Mesenchymal stem cell (in vitro differentiated cells and primary cell): ENCODE results near the gene MEIS2.

Experiments
- DNase-seq: peaks from one replicate; pipeline ENCODE4 v3.0.0-alpha.2; 2013
- H2AFZ ChIP-seq: one replicate; pipeline ENCODE4 v1.6.1; 2013; ENCODE audit warnings: low read depth, mild to moderate bottlenecking, control low read depth, inconsistent platforms, low read length, moderate library complexity
- H2AK5ac ChIP-seq: 2 replicates; pipeline ENCODE4 v1.6.1; 2013; ENCODE audit warnings: low read length, moderate library complexity, mild to moderate bottlenecking, inconsistent platforms; ENCODE audit not compliant: severe bottlenecking
- H2BK120ac ChIP-seq: one replicate; pipeline ENCODE4 v1.6.1; 2013; ENCODE audit warnings: low read depth, mild to moderate bottlenecking, inconsistent platforms, low read length, moderate library complexity
- H2BK12ac ChIP-seq, 2 experiments: one replicate each; pipeline ENCODE4 v1.6.1; 2013; ENCODE audit warnings: inconsistent platforms in 2 of 2, low read length in 2 of 2, mild to moderate bottlenecking in 2 of 2, moderate library complexity in 2 of 2, control low read depth in 1 of 2
- H2BK15ac ChIP-seq: one replicate; pipeline ENCODE4 v1.6.1; 2013; ENCODE audit warnings: mild to moderate bottlenecking, low read depth, inconsistent platforms; ENCODE audit not compliant: poor library complexity, severe bottlenecking
- H2BK5ac ChIP-seq: 2 replicates; pipeline ENCODE4 v1.6.1; 2013; ENCODE audit warnings: low read depth, mild to moderate bottlenecking, low read length, control low read depth, inconsistent platforms; ENCODE audit not compliant: poor library complexity, severe bottlenecking
- H3K14ac ChIP-seq, 2 experiments: one replicate each; pipeline ENCODE4 v1.6.1; 2013; ENCODE audit warnings: inconsistent platforms in 2 of 2, low read length in 2 of 2, control low read depth in 1 of 2, mild to moderate bottlenecking in 1 of 2, moderate library complexity in 1 of 2
- H3K18ac ChIP-seq, 2 experiments: one replicate each; pipeline ENCODE4 v1.6.1; 2013; ENCODE audit warnings: inconsistent platforms in 2 of 2, low read length in 2 of 2, control low read depth in 1 of 2, low read depth in 1 of 2, mild to moderate bottlenecking in 1 of 2
- H3K23ac ChIP-seq, 2 experiments: one replicate each; pipeline ENCODE4 v1.6.1; 2013; ENCODE audit warnings: inconsistent platforms in 2 of 2, low read length in 2 of 2, mild to moderate bottlenecking in 2 of 2, moderate library complexity in 2 of 2, control low read depth in 1 of 2
- H3K27ac ChIP-seq: 2 replicates; pipeline ENCODE4 v1.5.1; 2013; ENCODE audit warnings: mild to moderate bottlenecking, moderate library complexity, low read length, control low read depth, inconsistent platforms; ENCODE audit not compliant: poor library complexity, severe bottlenecking
- H3K27me3 ChIP-seq, 2 experiments: 2 replicates each; pipeline versions ENCODE4 v1.6.1 to v1.7.0; 2013; ENCODE audit warnings: low read length in 2 of 2, mild to moderate bottlenecking in 2 of 2, moderate library complexity in 2 of 2, control low read depth in 1 of 2, inconsistent platforms in 1 of 2; ENCODE audit not compliant: control insufficient read depth in 1 of 2, insufficient read depth in 1 of 2
- H3K36me3 ChIP-seq, 2 experiments: 2 replicates each; pipeline versions ENCODE4 v1.6.1 to v1.7.0; 2013; ENCODE audit warnings: low read length in 2 of 2, control low read depth in 1 of 2, inconsistent platforms in 1 of 2, low read depth in 1 of 2, mild to moderate bottlenecking in 1 of 2; ENCODE audit not compliant: insufficient read depth in 2 of 2, control insufficient read depth in 1 of 2
- H3K4ac ChIP-seq, 2 experiments: one replicate each; pipeline ENCODE4 v1.6.1; 2013; ENCODE audit warnings: inconsistent platforms in 2 of 2, low read length in 2 of 2, mild to moderate bottlenecking in 2 of 2, moderate library complexity in 2 of 2, control low read depth in 1 of 2, low read depth in 1 of 2
- H3K4me1 ChIP-seq: 2 replicates; pipeline ENCODE4 v1.6.1; 2013; ENCODE audit warnings: low read depth, low read length, control low read depth; ENCODE audit not compliant: control insufficient read depth, insufficient read depth
- H3K4me2 ChIP-seq: 2 replicates; pipeline ENCODE4 v1.6.1; 2013; ENCODE audit warnings: low read length, mild to moderate bottlenecking, inconsistent platforms; ENCODE audit not compliant: poor library complexity, severe bottlenecking
- H3K4me3 ChIP-seq, 2 experiments: 2 replicates each; pipeline versions ENCODE4 v1.5.1 to v1.7.0; 2013; ENCODE audit warnings: low read length in 2 of 2, mild to moderate bottlenecking in 2 of 2, control low read depth in 1 of 2, low read depth in 1 of 2; ENCODE audit not compliant: insufficient read depth in 1 of 2
- H3K79me1 ChIP-seq: replicated peaks from 2 replicates; pipeline ENCODE4 v1.6.1; 2013; ENCODE audit warnings: mild to moderate bottlenecking, control low read depth, low read length, inconsistent platforms; ENCODE audit not compliant: poor library complexity, severe bottlenecking
- H3K9ac ChIP-seq: 2 replicates; pipeline ENCODE4 v1.7.0; 2013; ENCODE audit warnings: mild to moderate bottlenecking, low read length, moderate library complexity
- H3K9me3 ChIP-seq: 2 replicates; pipeline ENCODE4 v1.7.0; 2013; ENCODE audit warnings: mild to moderate bottlenecking, low read length; ENCODE audit not compliant: control insufficient read depth
- H4K8ac ChIP-seq: one replicate; pipeline ENCODE4 v1.6.1; 2013; ENCODE audit warnings: inconsistent platforms, mild to moderate bottlenecking, low read length, moderate library complexity
- H4K91ac ChIP-seq: one replicate; pipeline ENCODE4 v1.6.1; 2013; ENCODE audit warnings: mild to moderate bottlenecking, low read length, inconsistent platforms
- WGBS: methylation state at CpG from one replicate; pipeline ENCODE4 v1.1.7; 2013; ENCODE audit warnings: mixed read lengths; 5-methylcytosine and 5-hydroxymethylcytosine counted together

The MEIS2 gene

GRCh38 chr15:36936613-36937012 lies 163.7 kb downstream of the MEIS2 start:
- Histone ChIP-seq H3K9me3 (no peaks in the 10 kb centered on the region), H3K4me2 (no peak overlapping the region), H2BK120ac (no peak overlapping the region), H3K4me1 (no peaks in the 10 kb centered on the region), H3K36me3 (peaks cover 0 to 34% of the 10 kb centered on the region in 2 experiments), H3K79me1 (peaks cover 6% of the 10 kb centered on the region), H3K9ac (no peak overlapping the region), H4K8ac (no peak overlapping the region), H2AK5ac (no peak overlapping the region), H3K27me3 (no peaks in the 10 kb centered on the region), H3K4me3 (no peak overlapping the region), H2BK12ac (no peak overlapping the region), H4K91ac (no peak overlapping the region), H3K4ac (no peak overlapping the region), H3K18ac (no peak overlapping the region), H3K23ac (no peak overlapping the region), H3K27ac (no peak overlapping the region), H2AFZ (no peak overlapping the region), H2BK5ac (no peak overlapping the region), H3K14ac (no peak overlapping the region), H2BK15ac (no peak overlapping the region)
- DNase-seq, result no peak

- H3K4me3 ChIP-seq, result no peak overlapping the region
These were observed 166.9 kb downstream of the MEIS2 start for GRCh38 chr15:36933255-36933990.

GRCh38 chr15:36932070-36932469 lies 168.3 kb downstream of the MEIS2 start:
- no peaks in the 10 kb centered on the region for H3K9me3 ChIP-seq
- H2AK5ac ChIP-seq, result no peak overlapping the region
- 99% methylated on average over 4 of the region's 5 CpGs for WGBS
- H3K79me1 ChIP-seq, result peaks cover 4% of the 10 kb centered on the region
- H3K23ac ChIP-seq, result no peak overlapping the region
- no peak overlapping the region for H2BK15ac ChIP-seq
- no peaks in the 10 kb centered on the region for H3K27me3 ChIP-seq
- H3K14ac ChIP-seq, result no peak overlapping the region
- H2AFZ ChIP-seq, result no peak overlapping the region
- no peak overlapping the region for H2BK120ac ChIP-seq
- no peak overlapping the region for H2BK5ac ChIP-seq
- H3K36me3 ChIP-seq, result peaks cover 0 to 23% of the 10 kb centered on the region in 2 experiments
- H3K4me3 ChIP-seq, result no peak overlapping the region
- no peak overlapping the region for H3K4me2 ChIP-seq
- H3K27ac ChIP-seq, result no peak overlapping the region
- H3K18ac ChIP-seq, result no peak overlapping the region
- no peak overlapping the region for H4K91ac ChIP-seq
- H3K4ac ChIP-seq, result no peak overlapping the region
- no peaks in the 10 kb centered on the region for H3K4me1 ChIP-seq
- H4K8ac ChIP-seq, result no peak overlapping the region
- H2BK12ac ChIP-seq, result no peak overlapping the region
- no peak for DNase-seq
- H3K9ac ChIP-seq, result no peak overlapping the region

More at GRCh38 chr15:36933255-36933990, 166.9 kb downstream of the MEIS2 start:
- Histone ChIP-seq H3K23ac (no peak overlapping the region), H3K36me3 (peaks cover 0 to 17% of the 10 kb centered on the region in 2 experiments), H2BK120ac (no peak overlapping the region), H2BK15ac (no peak overlapping the region), H2BK12ac (no peak overlapping the region), H2AK5ac (no peak overlapping the region), H3K18ac (no peak overlapping the region), H4K91ac (no peak overlapping the region), H2AFZ (no peak overlapping the region), H3K9me3 (no peaks in the 10 kb centered on the region), H3K4me1 (no peaks in the 10 kb centered on the region), H2BK5ac (no peak overlapping the region), H3K27ac (no peak overlapping the region), H3K14ac (no peak overlapping the region), H3K4me2 (no peak overlapping the region), H3K79me1 (peaks cover 8% of the 10 kb centered on the region), H4K8ac (no peak overlapping the region), H3K27me3 (no peaks in the 10 kb centered on the region), H3K4ac (no peak overlapping the region), H3K9ac (no peak overlapping the region)
- 100% methylated on average over 2 of the region's 5 CpGs for WGBS
- DNase-seq, result no peak

GRCh38 chr15:36931434-36931833 lies 168.9 kb downstream of the MEIS2 start:
- Histone ChIP-seq H3K23ac (no peak overlapping the region), H3K27ac (no peak overlapping the region), H2AFZ (no peak overlapping the region), H3K4me3 (no peak overlapping the region), H2BK12ac (no peak overlapping the region), H2AK5ac (no peak overlapping the region), H3K18ac (no peak overlapping the region), H3K9me3 (no peaks in the 10 kb centered on the region), H3K79me1 (peaks cover 4% of the 10 kb centered on the region), H3K27me3 (no peaks in the 10 kb centered on the region), H3K9ac (no peak overlapping the region), H3K36me3 (peaks cover 0 to 27% of the 10 kb centered on the region in 2 experiments), H4K8ac (no peak overlapping the region), H3K14ac (no peak overlapping the region), H3K4me2 (no peak overlapping the region), H3K4me1 (no peaks in the 10 kb centered on the region), H4K91ac (no peak overlapping the region), H3K4ac (no peak overlapping the region), H2BK5ac (no peak overlapping the region), H2BK15ac (no peak overlapping the region), H2BK120ac (no peak overlapping the region)
- no peak for DNase-seq
- WGBS, result 88% methylated on average over 3 of the region's 3 CpGs
